ENCODE results near the gene FAAP24. TPM values are rescaled to one million over a fixed set of nuclear protein-coding genes. Genes with fewer than 3 reads are reported as not detected.
"Not testable (repeated sequence)": the region's sequence is repeated elsewhere in the genome, so short reads cannot be mapped to it uniquely, and the experiment has no call there.

Gene FAAP24
- polyA plus RNA-seq, 1 experiment: 1.8 TPM

GRCh38 chr19:32933571-32933970 is 38.5 kb upstream of the FAAP24 start:
- ChIA-PET CTCF (no interaction called here), POLR2A (no interaction called here)

GRCh38 chr19:32935629-32936028 is 36.4 kb upstream of the FAAP24 start:
- CTCF ChIA-PET: no interaction called here

More at GRCh38 chr19:32933571-32933970, 38.5 kb upstream of the FAAP24 start:
- no peak for TF ChIP-seq CTCF (IDR thresholded peaks at IDR 0.05; ENCODE audit: low read depth, low read length)
- no peak overlapping the region for H3K27ac ChIP-seq (ENCODE audit: low read depth, low read length)
- no peaks in the 10 kb centered on the region for H3K27me3 ChIP-seq (ENCODE audit: control insufficient read depth, insufficient read depth, low read length)
- H3K9me3 ChIP-seq (ENCODE audit: control insufficient read depth, insufficient read depth, low read length): no peaks in the 10 kb centered on the region
- no peak for DNase-seq (ENCODE audit: low read depth, low spot score)
- H3K4me3 ChIP-seq (ENCODE audit: low read depth, low read length): no peak overlapping the region

GRCh38 chr19:32936065-32936464 is 36.0 kb upstream of the FAAP24 start:
- Histone ChIP-seq H3K27ac (ENCODE audit: low read depth, low read length) (no peak overlapping the region), H3K27me3 (ENCODE audit: control insufficient read depth, insufficient read depth, low read length) (no peaks in the 10 kb centered on the region), H3K9me3 (ENCODE audit: control insufficient read depth, insufficient read depth, low read length) (no peaks in the 10 kb centered on the region), H3K4me3 (ENCODE audit: low read depth, low read length) (no peak overlapping the region)
- no peak for TF ChIP-seq CTCF (IDR thresholded peaks at IDR 0.05; ENCODE audit: low read depth, low read length)
- ChIA-PET POLR2A (no interaction called here), CTCF (no interaction called here)
- no peak for DNase-seq (ENCODE audit: low read depth, low spot score)

More at GRCh38 chr19:32935629-32936028, 36.4 kb upstream of the FAAP24 start:
- DNase-seq (ENCODE audit: low read depth, low spot score): no peak
- Histone ChIP-seq H3K27ac (ENCODE audit: low read depth, low read length) (no peak overlapping the region), H3K4me3 (ENCODE audit: low read depth, low read length) (no peak overlapping the region), H3K9me3 (ENCODE audit: control insufficient read depth, insufficient read depth, low read length) (no peaks in the 10 kb centered on the region), H3K27me3 (ENCODE audit: control insufficient read depth, insufficient read depth, low read length) (no peaks in the 10 kb centered on the region)
- TF ChIP-seq CTCF (IDR thresholded peaks at IDR 0.05; ENCODE audit: low read depth, low read length): no peak
- POLR2A ChIA-PET: no interaction called here

GRCh38 chr19:32941273-32941672 is 30.8 kb upstream of the FAAP24 start:
- not testable (repeated sequence) for H3K9me3 ChIP-seq (ENCODE audit: control insufficient read depth, insufficient read depth, low read length); H3K27me3 ChIP-seq (ENCODE audit: control insufficient read depth, insufficient read depth, low read length); H3K4me3 ChIP-seq (ENCODE audit: low read depth, low read length); DNase-seq (ENCODE audit: low read depth, low spot score)
- CTCF ChIA-PET: interaction anchor here (1.2 kb wide), 1 partner anchor 35 kb away, joined by 4 read pairs; no protein-coding TSS in a partner anchor
- peak overlapping the region; percentile 21 for H3K27ac ChIP-seq (ENCODE audit: low read depth, low read length)
- POLR2A ChIA-PET: interaction anchor here (0.6 to 1.0 kb wide), 2 partner anchors 30 to 110 kb away, joined by 3 to 4 read pairs; no protein-coding TSS in a partner anchor

- no peak for DNase-seq (ENCODE audit: low read depth, low spot score)
- ChIA-PET CTCF (no interaction called here), POLR2A (interaction anchor here (0.6 kb wide), 1 partner anchor 69 kb away, joined by 7 read pairs; no protein-coding TSS in a partner anchor)
- Histone ChIP-seq H3K27me3 (ENCODE audit: control insufficient read depth, insufficient read depth, low read length) (no peaks in the 10 kb centered on the region), H3K4me3 (ENCODE audit: low read depth, low read length) (no peak overlapping the region), H3K27ac (ENCODE audit: low read depth, low read length) (no peak overlapping the region), H3K9me3 (ENCODE audit: control insufficient read depth, insufficient read depth, low read length) (no peaks in the 10 kb centered on the region)
- no peak for TF ChIP-seq CTCF (IDR thresholded peaks at IDR 0.05; ENCODE audit: low read depth, low read length)
These were observed 26.8 kb upstream of the FAAP24 start for GRCh38 chr19:32945260-32945659.

Measured in AG04450 (cell line).